Activated CD4-positive, alpha-beta T cell treated with anti-CD3 and anti-CD28 coated beads for 36 hours (primary cell): Measurements from ENCODE around the gene NCAM1. TPM values are rescaled to one million over a fixed set of nuclear protein-coding genes. Genes with fewer than 3 reads are reported as not detected.

ENCODE experiments used
- ATAC-seq: fragments of 200-7000 bp; cut with Tn5 transposase; one replicate; pipeline ENCODE4 v1.10.0; 2021; ENCODE audit warnings: mild to moderate bottlenecking, moderate library complexity
- CTCF ChIA-PET: fragments of 350-600 bp; sonication (Branson Sonifier 250); formaldehyde crosslinking; loops from one replicate; lab custom pipeline; 2021; ENCODE audit warnings: antibody characterized with exemption; lab: Charles Lee
- POLR2A ChIA-PET: fragments of 350-600 bp; sonication (Branson Sonifier 250); formaldehyde crosslinking; loops from one replicate; lab custom pipeline; 2021; ENCODE audit warnings: antibody characterized with exemption, inconsistent platforms; lab: Charles Lee
- DNase-seq: peaks from one replicate; pipeline ENCODE4 v3.0.0-alpha.2; 2020
- H3K27ac Mint-ChIP-seq: one replicate; pipeline ENCODE4 v1.8.0; 2021; ENCODE audit warnings: mixed read lengths
- H3K27me3 Mint-ChIP-seq: one replicate; pipeline ENCODE4 v1.8.0; 2021; ENCODE audit warnings: mixed read lengths
- H3K36me3 Mint-ChIP-seq: one replicate; pipeline ENCODE4 v1.8.0; 2021; ENCODE audit warnings: low read depth, mixed read lengths
- H3K4me1 Mint-ChIP-seq: one replicate; pipeline ENCODE4 v1.8.0; 2021; ENCODE audit warnings: mixed read lengths
- H3K4me3 Mint-ChIP-seq: one replicate; pipeline ENCODE4 v1.8.0; 2021; ENCODE audit warnings: mild to moderate bottlenecking, moderate library complexity, mixed read lengths
- H3K9me3 Mint-ChIP-seq: one replicate; pipeline ENCODE4 v1.8.0; 2021; ENCODE audit warnings: low read depth, mixed read lengths
- intact Hi-C, 2 experiments: fragments of 100-400 bp; cut with DNase I in 1 of 2; cut with micrococcal nuclease in 1 of 2; formaldehyde crosslinking; loops; one replicate each; pipeline versions ENCODE4 v1.14.2 to v1.15.1; 2022 to 2024; cut with DNase I, micrococcal nuclease
- total RNA-seq, 2 experiments: library from RNA; stranded (reverse); gene quantifications; one replicate each; pipeline ENCODE4 v1.2.3, GENCODE V29; 2021

NCAM1 gene
- total RNA-seq, 2 experiments from 2014 or later, result 0.09 to 0.14 TPM

GRCh38 chr11:113163291-113164030 is 202.2 kb downstream of the NCAM1 start:
- ChIA-PET CTCF (no interaction called here), POLR2A (no interaction called here)
- Mint-ChIP-seq H3K36me3 (no peaks in the 10 kb centered on the region), H3K9me3 (no peaks in the 10 kb centered on the region), H3K27me3 (peaks cover 5% of the 10 kb centered on the region), H3K27ac (no peak overlapping the region), H3K4me3 (no peak overlapping the region), H3K4me1 (no peaks in the 10 kb centered on the region)
- no peak for DNase-seq
- no peak for ATAC-seq
- intact Hi-C loops, result no loop called here

- ChIA-PET POLR2A (no interaction called here), CTCF (no interaction called here)
- Mint-ChIP-seq H3K4me3 (no peak overlapping the region), H3K9me3 (no peaks in the 10 kb centered on the region), H3K36me3 (no peaks in the 10 kb centered on the region), H3K27ac (no peak overlapping the region), H3K27me3 (peaks cover 5% of the 10 kb centered on the region), H3K4me1 (no peaks in the 10 kb centered on the region)
- DNase-seq, result no peak
- intact Hi-C loops, result no loop called here
- ATAC-seq, result no peak
Observed at GRCh38 chr11:113166280-113166679, 205.1 kb downstream of the NCAM1 start.

DNA sequence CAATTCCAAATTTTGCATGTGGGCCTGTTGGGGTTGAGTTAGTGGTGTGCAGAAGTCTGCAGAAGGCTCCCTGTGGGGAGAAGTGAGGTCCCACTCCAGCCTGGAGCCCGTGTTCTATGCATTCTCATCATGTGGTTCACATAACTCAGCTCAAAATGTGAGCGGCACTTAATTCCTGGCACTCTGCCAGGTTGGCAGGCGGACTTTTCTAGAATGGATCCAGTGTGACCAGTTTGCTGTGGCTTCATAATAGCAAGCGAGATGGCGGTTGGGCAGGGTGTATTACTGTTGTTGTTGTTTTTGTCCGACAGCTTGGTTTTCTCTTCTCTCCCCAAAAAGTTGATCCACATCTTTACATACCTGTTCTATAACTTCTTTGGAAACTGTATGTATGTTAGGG is 206.4 kb downstream of the NCAM1 start:
- intact Hi-C loops, result no loop called here
- CTCF ChIA-PET, result interaction anchor here (0.8 kb wide), 1 partner anchor 1010 kb away, joined by 3 read pairs; no protein-coding TSS in a partner anchor

DNA sequence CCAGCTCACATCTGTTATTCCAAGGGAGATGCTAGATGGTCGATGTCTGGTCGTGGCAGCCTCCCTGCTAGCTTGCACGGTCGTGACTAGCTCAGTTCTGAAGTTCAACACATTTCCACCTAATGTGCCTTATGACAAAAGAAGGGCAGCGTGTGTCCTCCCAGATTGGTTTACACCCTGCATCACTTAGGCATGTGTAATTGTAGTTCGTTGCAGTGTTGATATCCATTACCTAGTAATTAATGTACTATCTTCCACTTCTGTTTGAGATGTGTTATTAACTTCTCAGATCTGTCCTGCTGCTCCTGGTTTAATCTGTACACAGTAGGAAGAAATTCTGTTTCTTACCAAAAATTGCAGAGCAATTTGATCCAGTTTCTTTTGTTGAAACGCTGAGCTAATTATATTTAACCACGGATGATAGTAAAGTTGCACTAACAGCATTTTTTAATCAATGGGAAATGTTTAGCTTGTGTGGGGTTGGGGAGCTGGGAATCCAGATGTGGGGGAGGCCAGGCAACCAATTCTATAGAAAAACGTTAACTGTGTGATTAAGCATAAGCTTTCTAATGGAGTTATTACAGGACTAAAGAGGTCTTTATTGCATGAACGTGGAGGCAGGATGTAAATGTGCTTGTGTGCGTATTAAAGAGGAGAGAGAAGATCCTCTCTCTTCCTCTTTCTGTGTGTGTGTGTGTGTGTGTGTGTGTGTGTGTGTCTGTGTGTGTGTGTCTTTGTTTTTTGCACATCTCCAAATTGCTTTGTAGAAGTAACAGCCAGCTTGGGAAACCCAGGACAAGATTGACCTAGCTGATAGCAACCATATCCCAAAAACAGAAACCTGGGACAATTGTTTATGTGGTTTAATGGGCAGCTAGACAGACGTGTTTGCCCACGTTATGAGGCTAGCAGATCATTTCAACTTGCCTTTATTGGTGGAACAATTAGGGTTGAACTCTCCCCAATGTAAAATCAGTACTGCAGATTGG is 207.4 kb downstream of the NCAM1 start:
- H3K27ac Mint-ChIP-seq, result no peak overlapping the region
- ATAC-seq, result no peak
- no peak for DNase-seq
- peaks cover 2% of the 10 kb centered on the region for H3K27me3 Mint-ChIP-seq
- intact Hi-C loops, result no loop called here
- ChIA-PET POLR2A (no interaction called here), CTCF (interaction anchor here (0.6 to 0.7 kb wide), 2 partner anchors 101 to 952 kb away, joined by 3 to 4 read pairs; no protein-coding TSS in a partner anchor)
- no peak overlapping the region for H3K4me3 Mint-ChIP-seq
- H3K4me1 Mint-ChIP-seq, result no peaks in the 10 kb centered on the region
- no peaks in the 10 kb centered on the region for H3K36me3 Mint-ChIP-seq
- no peaks in the 10 kb centered on the region for H3K9me3 Mint-ChIP-seq

More for the DNA sequence above, 206.4 kb downstream of the NCAM1 start:
- POLR2A ChIA-PET, result no interaction called here
- DNase-seq (no peak), ATAC-seq (no peak)
- Mint-ChIP-seq H3K4me1 (no peaks in the 10 kb centered on the region), H3K27me3 (peaks cover 2% of the 10 kb centered on the region), H3K4me3 (no peak overlapping the region), H3K36me3 (no peaks in the 10 kb centered on the region), H3K9me3 (no peaks in the 10 kb centered on the region), H3K27ac (no peak overlapping the region)

DNA sequence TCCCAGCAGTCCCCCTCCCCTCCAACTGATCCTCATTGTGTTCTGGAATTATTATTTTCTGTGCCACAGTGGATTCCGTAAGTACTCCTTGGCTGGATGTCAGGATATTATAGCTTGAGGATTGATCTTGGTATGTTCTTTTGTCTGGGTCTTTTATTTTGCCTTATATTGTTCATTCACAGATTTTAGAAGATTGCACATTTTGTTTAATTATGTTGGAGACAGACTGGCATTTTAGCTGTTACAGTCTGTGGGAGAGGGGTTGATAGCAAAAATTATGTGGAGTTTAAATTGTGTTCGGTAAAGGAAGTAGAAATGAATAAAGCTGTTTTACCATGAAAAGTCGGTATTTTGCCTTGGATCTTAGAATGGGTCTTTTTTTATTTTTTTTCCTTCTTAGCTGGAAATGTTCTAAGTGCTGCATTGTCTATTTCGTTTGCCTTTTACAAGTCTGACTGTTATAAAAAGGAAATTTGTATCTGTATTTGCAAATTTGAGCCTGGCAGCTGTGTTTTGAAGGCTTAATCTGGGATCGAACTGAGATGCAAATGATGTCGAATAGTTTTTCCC is 211.2 kb downstream of the NCAM1 start:
- H3K9me3 Mint-ChIP-seq, result no peaks in the 10 kb centered on the region
- ATAC-seq (no peak), DNase-seq (no peak)
- H3K36me3 Mint-ChIP-seq, result no peaks in the 10 kb centered on the region
- intact Hi-C loops, result no loop called here
- ChIA-PET CTCF (interaction anchor here (0.6 kb wide), 1 partner anchor 34 kb away, joined by 4 read pairs; no protein-coding TSS in a partner anchor), POLR2A (no interaction called here)
- H3K27ac Mint-ChIP-seq, result no peak overlapping the region
- no peak overlapping the region for H3K4me3 Mint-ChIP-seq
- H3K4me1 Mint-ChIP-seq, result no peaks in the 10 kb centered on the region
- H3K27me3 Mint-ChIP-seq, result peaks cover 11% of the 10 kb centered on the region

- Mint-ChIP-seq H3K27ac (no peak overlapping the region), H3K9me3 (no peaks in the 10 kb centered on the region), H3K4me3 (no peak overlapping the region), H3K36me3 (no peaks in the 10 kb centered on the region), H3K4me1 (no peaks in the 10 kb centered on the region), H3K27me3 (peaks cover 16% of the 10 kb centered on the region)
- no peak for DNase-seq
- POLR2A ChIA-PET, result no interaction called here
- intact Hi-C loops, result no loop called here
- ATAC-seq, result no peak
- CTCF ChIA-PET, result no interaction called here
Observed at GRCh38 chr11:113173126-113173525, 211.9 kb downstream of the NCAM1 start.

GRCh38 chr11:113174882-113175281 is 213.7 kb downstream of the NCAM1 start:
- Mint-ChIP-seq H3K4me3 (no peak overlapping the region), H3K9me3 (no peaks in the 10 kb centered on the region), H3K27ac (no peak overlapping the region), H3K36me3 (no peaks in the 10 kb centered on the region), H3K4me1 (no peaks in the 10 kb centered on the region), H3K27me3 (peaks cover 21% of the 10 kb centered on the region)
- intact Hi-C loops, result no loop called here
- ChIA-PET POLR2A (no interaction called here), CTCF (no interaction called here)
- no peak for ATAC-seq
- no peak for DNase-seq

GRCh38 chr11:113176599-113177360 is 215.6 kb downstream of the NCAM1 start:
- Mint-ChIP-seq H3K36me3 (no peaks in the 10 kb centered on the region), H3K9me3 (no peaks in the 10 kb centered on the region), H3K27me3 (peaks cover 23% of the 10 kb centered on the region), H3K27ac (no peak overlapping the region), H3K4me1 (no peaks in the 10 kb centered on the region), H3K4me3 (no peak overlapping the region)
- intact Hi-C loops, result no loop called here
- ChIA-PET POLR2A (no interaction called here), CTCF (no interaction called here)
- no peak for ATAC-seq
- DNase-seq, result no peak

GRCh38 chr11:113177671-113178070 is 216.5 kb downstream of the NCAM1 start:
- H3K27me3 Mint-ChIP-seq, result peaks cover 20% of the 10 kb centered on the region
- POLR2A ChIA-PET, result no interaction called here

DNA sequence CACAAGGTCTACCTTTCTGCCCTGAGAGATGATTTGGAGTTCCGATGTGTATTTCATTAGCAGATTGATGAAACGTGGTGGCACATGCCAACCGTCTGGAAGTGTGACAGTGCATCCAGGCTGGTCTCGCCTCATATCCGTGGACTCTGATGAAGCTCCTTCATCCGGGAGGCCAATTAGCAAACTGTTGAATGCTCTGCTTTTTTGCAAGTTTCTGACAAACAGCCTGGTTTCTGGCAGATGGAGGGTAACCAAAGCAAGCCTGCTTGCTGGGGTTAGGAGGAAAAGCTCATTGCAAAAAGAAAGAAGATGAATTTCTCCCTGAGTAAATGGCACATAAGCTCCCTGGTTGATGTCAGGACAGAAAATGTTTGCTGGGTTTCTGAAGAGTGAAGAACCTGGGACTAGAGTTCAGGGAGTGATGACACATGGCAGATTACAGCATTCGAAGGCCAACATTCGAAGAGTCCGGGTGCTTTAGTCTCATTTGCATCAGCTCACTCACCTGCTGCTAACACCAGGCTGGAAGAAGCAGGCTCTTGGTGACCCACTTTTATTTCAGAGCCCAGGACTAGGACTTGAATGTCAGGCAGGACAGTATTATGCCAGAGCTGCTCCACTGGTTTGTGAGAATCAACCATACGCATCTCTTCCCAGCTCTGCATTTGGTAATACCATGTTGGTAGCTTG is 217.3 kb downstream of the NCAM1 start:
- POLR2A ChIA-PET, result no interaction called here
- ATAC-seq, result no peak
- CTCF ChIA-PET, result no interaction called here
- no peaks in the 10 kb centered on the region for H3K9me3 Mint-ChIP-seq
- H3K4me1 Mint-ChIP-seq, result no peaks in the 10 kb centered on the region
- DNase-seq, result no peak
- peaks cover 20% of the 10 kb centered on the region for H3K27me3 Mint-ChIP-seq
- no peak overlapping the region for H3K4me3 Mint-ChIP-seq
- no peaks in the 10 kb centered on the region for H3K36me3 Mint-ChIP-seq
- intact Hi-C loops, result no loop called here
- no peak overlapping the region for H3K27ac Mint-ChIP-seq

More at GRCh38 chr11:113177671-113178070, 216.5 kb downstream of the NCAM1 start:
- CTCF ChIA-PET, result no interaction called here
- intact Hi-C loops, result no loop called here
- Mint-ChIP-seq H3K4me3 (no peak overlapping the region), H3K27ac (no peak overlapping the region), H3K9me3 (no peaks in the 10 kb centered on the region), H3K36me3 (no peaks in the 10 kb centered on the region), H3K4me1 (no peaks in the 10 kb centered on the region)
- no peak for ATAC-seq
- DNase-seq, result no peak
